GM10266 (cell line): ENCODE measurements around the gene REEP2.

Experiments used
- DNase-seq: peaks from one replicate; pipeline ENCODE4 v3.0.0; 2012; ENCODE audit errors: extremely low spot score
- CTCF ChIP-seq: IDR thresholded peaks from 2 replicates; pipeline ENCODE4 v1.5.1; 2012; ENCODE audit warnings: mild to moderate bottlenecking, low read depth; ENCODE audit not compliant: control insufficient read depth, insufficient read depth; ENCODE audit errors: missing control alignments

Gene REEP2

GRCh38 chr5:138492560-138493045 lies 53.7 kb downstream of the REEP2 start:
- TF ChIP-seq CTCF: no peak
- no peak for DNase-seq

DNA sequence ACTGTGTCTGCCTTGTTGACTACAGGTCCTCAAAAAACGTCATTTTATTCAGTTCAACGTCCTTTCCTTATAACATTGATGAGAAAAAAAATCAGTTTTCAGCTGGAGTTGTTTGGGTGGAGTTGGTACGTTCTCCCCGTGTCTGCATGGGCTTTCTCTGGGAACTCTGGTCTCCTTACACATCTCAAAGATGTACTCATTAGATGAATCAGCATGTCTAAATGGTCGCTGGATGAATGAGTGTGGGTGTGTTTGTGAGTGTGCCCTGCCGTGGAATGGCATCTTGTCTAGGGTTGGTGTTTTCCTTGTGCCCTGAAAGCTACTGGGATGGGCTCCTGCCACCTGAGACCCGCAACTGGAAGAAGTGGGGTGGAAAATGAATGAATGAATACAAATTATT lies 56.5 kb downstream of the REEP2 start:
- no peak for DNase-seq
- TF ChIP-seq CTCF: no peak
